ENCODE data around the gene RAMAC. TPM values are rescaled to one million over a fixed set of nuclear protein-coding genes. Genes with fewer than 3 reads are reported as not detected.
"Not testable (repeated sequence)": the region's sequence is repeated elsewhere in the genome, so short reads cannot be mapped to it uniquely, and the experiment has no call there.

The RAMAC gene
- total RNA-seq, 4 donors from 2014 or later, result 17.2 to 23.2 (median 19.8) TPM

DNA sequence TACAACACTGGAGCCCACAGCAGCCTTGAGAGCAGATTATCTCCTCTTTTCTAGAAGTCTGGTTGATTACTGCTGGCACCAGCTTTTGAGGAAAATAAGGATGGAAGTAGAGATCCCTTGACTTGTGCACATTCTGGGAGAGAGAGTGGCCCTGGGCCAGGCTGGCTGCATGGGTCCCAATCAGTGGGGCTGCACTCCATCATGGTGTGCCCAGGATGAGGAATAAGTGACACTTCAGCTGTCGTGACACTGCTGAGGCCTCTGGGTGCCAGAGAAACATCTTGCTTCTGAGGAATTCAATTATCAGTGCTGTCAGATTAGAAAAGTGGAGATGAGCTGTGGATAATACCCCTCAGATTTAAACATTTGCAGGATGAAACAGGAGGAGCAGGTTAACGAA, 9.1 kb downstream of the RAMAC start:
- Histone ChIP-seq H3K4me3 (no peak overlapping the region), H3K27me3 (no peaks in the 10 kb centered on the region), H3K4me1 (peaks cover 3 to 8% (median 7%) of the 10 kb centered on the region in 4 donors), H3K27ac (replicated peaks in 1 of 4) (no peak overlapping the region), H3K9me3 (no peaks in the 10 kb centered on the region), H3K36me3 (peaks cover 0 to 14% (median 9%) of the 10 kb centered on the region in 4 donors)
- no peak for TF ChIP-seq POLR2A (IDR thresholded peaks at IDR 0.05; ENCODE audit: low read depth)
- WGBS, result 78% methylated on average over 2 of the region's 2 CpGs
- DNase-seq (ENCODE audit: extremely low spot score), result no peak
- intact Hi-C loops (cut with DNase I), result no loop called here

GRCh38 chr15:82995938-82996337, 9.9 kb downstream of the RAMAC start:
- no peak for TF ChIP-seq CTCF (IDR thresholded peaks at IDR 0.05)
- intact Hi-C loops (cut with DNase I), result no loop called here
- Histone ChIP-seq H3K27me3 (no peaks in the 10 kb centered on the region), H3K36me3 (peaks cover 0 to 9% (median 6%) of the 10 kb centered on the region in 4 donors), H3K9me3 (no peaks in the 10 kb centered on the region), H3K27ac (replicated peaks in 1 of 4) (no peak overlapping the region), H3K4me3 (no peak overlapping the region), H3K4me1 (peaks cover 5 to 12% (median 9%) of the 10 kb centered on the region in 4 donors)
- no peak for DNase-seq (ENCODE audit: extremely low spot score)
- 59% methylated on average over 3 of the region's 3 CpGs for WGBS

- WGBS, result 83% methylated on average over 6 of the region's 6 CpGs
- intact Hi-C loops (cut with DNase I), result no loop called here
- Histone ChIP-seq H3K4me1 (peaks cover 5 to 12% (median 9%) of the 10 kb centered on the region in 4 donors), H3K4me3 (no peak overlapping the region), H3K27ac (replicated peaks in 1 of 4) (peak overlapping the region in 1 of 4 donors; percentile 18), H3K36me3 (peaks cover 0 to 11% (median 7%) of the 10 kb centered on the region in 4 donors), H3K9me3 (no peaks in the 10 kb centered on the region), H3K27me3 (no peaks in the 10 kb centered on the region)
- TF ChIP-seq POLR2A (IDR thresholded peaks at IDR 0.05; ENCODE audit: low read depth) (no peak), POLR2AphosphoS5 (IDR thresholded peaks at IDR 0.05) (no peak)
- no peak for DNase-seq (ENCODE audit: extremely low spot score)
Observed at GRCh38 chr15:82999426-82999825, 13.4 kb downstream of the RAMAC start.

- TF ChIP-seq CTCF (IDR thresholded peaks at IDR 0.05) (peak; percentile 35 to 40 (median 38)), POLR2A (IDR thresholded peaks at IDR 0.05; ENCODE audit: low read depth) (no peak), EP300 (IDR thresholded peaks at IDR 0.05) (no peak)
- intact Hi-C loops (cut with DNase I), result loop anchor here (5.0 kb wide), 1 partner anchor 148 kb away; no protein-coding TSS in a partner anchor
- Histone ChIP-seq H3K27me3 (no peaks in the 10 kb centered on the region), H3K27ac (replicated peaks in 1 of 4) (peak overlapping the region in 2 of 4 donors; percentile 18 to 34), H3K4me3 (peak overlapping the region in 3 of 4 donors; percentile 21 to 43 (median 33)), H3K4me1 (peaks cover 5 to 12% (median 9%) of the 10 kb centered on the region in 4 donors), H3K9me3 (no peaks in the 10 kb centered on the region), H3K36me3 (peaks cover 3 to 16% (median 12%) of the 10 kb centered on the region in 4 donors)
- WGBS, result 24% methylated on average over 6 of the region's 6 CpGs
- no peak for DNase-seq (ENCODE audit: extremely low spot score)
Observed at GRCh38 chr15:82999905-83000671, 14.1 kb downstream of the RAMAC start.

GRCh38 chr15:83000672-83001031, 14.6 kb downstream of the RAMAC start:
- not testable (repeated sequence) for H3K27me3 ChIP-seq; H3K4me3 ChIP-seq; DNase-seq (ENCODE audit: extremely low spot score); H3K27ac ChIP-seq (replicated peaks in 1 of 4); H3K9me3 ChIP-seq
- 100% methylated on average over 3 of the region's 3 CpGs for WGBS
- intact Hi-C loops (cut with DNase I), result loop anchor here (5.0 kb wide), 1 partner anchor 148 kb away; no protein-coding TSS in a partner anchor
- peaks cover 8 to 22% (median 17%) of the 10 kb centered on the region in 4 donors for H3K36me3 ChIP-seq
- peak in 1 of 3 experiments; percentile 0 for TF ChIP-seq CTCF (IDR thresholded peaks at IDR 0.05)
- H3K4me1 ChIP-seq, result peaks cover 5 to 12% (median 9%) of the 10 kb centered on the region in 4 donors
